Stimulated activated CD8-positive, alpha-beta memory T cell treated with anti-CD3 and anti-CD28 coated beads, Interleukin-15, amount 100 ng/mL, for 1 hour (primary cell): ENCODE results near the gene KAZN.

Experiments
- DNase-seq: peaks from one replicate; pipeline ENCODE4 v3.0.0-alpha.2; 2020; ENCODE audit warnings: low read depth

Gene KAZN

GRCh38 chr1:15160626-15161025 is 562.1 kb downstream of the KAZN start:
- no peak for DNase-seq

GRCh38 chr1:15167386-15167785 is 568.9 kb downstream of the KAZN start:
- no peak for DNase-seq
